HEK293 (cell line): ENCODE data around the gene SPTBN5.
A peak's percentile ranks its signal among the peaks of the same experiment; 100 is the strongest.

Experiments used
- BCL11A ChIP-seq: fragments of 450-650 bp; formaldehyde crosslinking; IDR thresholded peaks from 2 replicates; pipeline ENCODE4 v1.5.1; 2016; ENCODE audit warnings: low read depth, missing biosample characterization, missing genetic modification characterization
- CTCF ChIP-seq: fragments of 450-650 bp; formaldehyde crosslinking; IDR thresholded peaks from 2 replicates; pipeline ENCODE4 v1.5.1; 2016; ENCODE audit warnings: missing biosample characterization, missing genetic modification characterization
- ELK4 ChIP-seq: IDR thresholded peaks from 2 replicates; pipeline ENCODE4 v1.6.1; 2011; ENCODE audit warnings: mild to moderate bottlenecking, low read depth, low read length, borderline replicate concordance
- GLI4 ChIP-seq: fragments of 450-650 bp; formaldehyde crosslinking; IDR thresholded peaks from 2 replicates; pipeline ENCODE4 v1.5.1; 2016; ENCODE audit warnings: missing biosample characterization, missing genetic modification characterization
- HOXD13 ChIP-seq: sonication (generic); formaldehyde crosslinking; IDR thresholded peaks from 2 replicates; pipeline ENCODE4 v1.8.0; 2022; ENCODE audit warnings: missing genetic modification reagents, borderline replicate concordance
- IKZF3 ChIP-seq: fragments of 450-650 bp; IDR thresholded peaks from 2 replicates; pipeline ENCODE4 v1.5.0; 2018; ENCODE audit warnings: missing biosample characterization, mild to moderate bottlenecking, missing genetic modification characterization, moderate library complexity
- PRDM10 ChIP-seq: fragments of 450-650 bp; formaldehyde crosslinking; IDR thresholded peaks from 2 replicates; pipeline ENCODE4 v1.5.1; 2016; ENCODE audit warnings: missing biosample characterization, missing genetic modification characterization
- ZBTB17 ChIP-seq: fragments of 450-650 bp; formaldehyde crosslinking; IDR thresholded peaks from 2 replicates; pipeline ENCODE4 v1.5.1; 2016; ENCODE audit warnings: missing biosample characterization, missing genetic modification characterization
- ZFP3 ChIP-seq: fragments of 450-650 bp; formaldehyde crosslinking; IDR thresholded peaks from 2 replicates; pipeline ENCODE4 v1.5.1; 2016; ENCODE audit warnings: low read depth, missing biosample characterization, missing genetic modification characterization
- ZFP69B ChIP-seq: fragments of 450-650 bp; formaldehyde crosslinking; IDR thresholded peaks from 2 replicates; pipeline ENCODE4 v1.5.1; 2016; ENCODE audit warnings: missing biosample characterization, missing genetic modification characterization
- ZIC2 ChIP-seq: fragments of 450-650 bp; formaldehyde crosslinking; IDR thresholded peaks from 2 replicates; pipeline ENCODE4 v1.5.1; 2016; ENCODE audit warnings: missing biosample characterization, missing genetic modification characterization
- ZNF138 ChIP-seq: fragments of 450-650 bp; formaldehyde crosslinking; IDR thresholded peaks from 2 replicates; pipeline ENCODE4 v1.5.1; 2016; ENCODE audit warnings: missing biosample characterization, missing genetic modification characterization, borderline replicate concordance
- ZNF302 ChIP-seq: fragments of 450-650 bp; formaldehyde crosslinking; IDR thresholded peaks from 2 replicates; pipeline ENCODE4 v1.5.1; 2016; ENCODE audit warnings: missing biosample characterization, missing genetic modification characterization, low read depth
- ZNF341 ChIP-seq: fragments of 450-650 bp; formaldehyde crosslinking; IDR thresholded peaks from 2 replicates; pipeline ENCODE4; 2016; ENCODE audit warnings: low read depth, missing biosample characterization, missing genetic modification characterization
- ZNF404 ChIP-seq: fragments of 450-650 bp; formaldehyde crosslinking; IDR thresholded peaks from 2 replicates; pipeline ENCODE4 v1.5.1; 2017; ENCODE audit warnings: missing biosample characterization, missing genetic modification characterization
- ZNF510 ChIP-seq: fragments of 450-650 bp; formaldehyde crosslinking; IDR thresholded peaks from 2 replicates; pipeline ENCODE4 v1.5.1; 2018; ENCODE audit warnings: mild to moderate bottlenecking, missing genetic modification characterization, missing biosample characterization; ENCODE audit not compliant: insufficient replicate concordance
- ZNF514 ChIP-seq: fragments of 450-650 bp; formaldehyde crosslinking; IDR thresholded peaks from 2 replicates; pipeline ENCODE4 v1.5.1; 2016; ENCODE audit warnings: missing biosample characterization, missing genetic modification characterization
- ZNF571 ChIP-seq: fragments of 450-650 bp; formaldehyde crosslinking; IDR thresholded peaks from 2 replicates; pipeline ENCODE4 v1.5.0; 2017; ENCODE audit warnings: missing biosample characterization, missing genetic modification characterization
- ZNF629 ChIP-seq: fragments of 450-650 bp; formaldehyde crosslinking; IDR thresholded peaks from 2 replicates; pipeline ENCODE4 v1.5.1; 2017; ENCODE audit warnings: missing biosample characterization, missing genetic modification characterization
- ZNF670 ChIP-seq: fragments of 450-650 bp; formaldehyde crosslinking; IDR thresholded peaks from 2 replicates; pipeline ENCODE4 v1.5.1; 2016; ENCODE audit warnings: missing biosample characterization, missing genetic modification characterization, low read depth
- ZNF692 ChIP-seq: fragments of 450-650 bp; formaldehyde crosslinking; IDR thresholded peaks from 2 replicates; pipeline ENCODE4 v1.5.1; 2016; ENCODE audit warnings: missing biosample characterization, missing genetic modification characterization
- ZNF791 ChIP-seq: fragments of 450-650 bp; formaldehyde crosslinking; IDR thresholded peaks from 2 replicates; pipeline ENCODE4 v1.5.1; 2016; ENCODE audit warnings: missing biosample characterization, missing genetic modification characterization
- ZNF830 ChIP-seq: fragments of 450-650 bp; IDR thresholded peaks from 2 replicates; pipeline ENCODE4 v1.5.0; 2018; ENCODE audit warnings: missing biosample characterization, missing genetic modification characterization, low read depth, mild to moderate bottlenecking, moderate library complexity
- ZNF843 ChIP-seq: fragments of 450-650 bp; formaldehyde crosslinking; IDR thresholded peaks from 2 replicates; pipeline ENCODE4 v1.5.1; 2016; ENCODE audit warnings: missing biosample characterization, missing genetic modification characterization
- ZSCAN30 ChIP-seq: fragments of 450-650 bp; IDR thresholded peaks from 2 replicates; pipeline ENCODE4 v1.5.1; 2018; ENCODE audit warnings: missing biosample characterization, mild to moderate bottlenecking, missing genetic modification characterization, moderate library complexity
- ZSCAN4 ChIP-seq: fragments of 450-650 bp; formaldehyde crosslinking; IDR thresholded peaks from 2 replicates; pipeline ENCODE4 v1.5.1; 2017; ENCODE audit warnings: missing biosample characterization, missing genetic modification characterization
- TF ChIP-seq, protein P1 (sequence below): fragments of 450-650 bp; formaldehyde crosslinking; IDR thresholded peaks from 2 replicates; pipeline ENCODE4 v1.5.1; 2017; ENCODE audit warnings: missing biosample characterization, missing genetic modification characterization

Gene SPTBN5

GRCh38 chr15:41827880-41828806 is 65.7 kb downstream of the SPTBN5 start, which contains the start of gene JMJD7 (continued):
- TF ChIP-seq, protein P1, sequence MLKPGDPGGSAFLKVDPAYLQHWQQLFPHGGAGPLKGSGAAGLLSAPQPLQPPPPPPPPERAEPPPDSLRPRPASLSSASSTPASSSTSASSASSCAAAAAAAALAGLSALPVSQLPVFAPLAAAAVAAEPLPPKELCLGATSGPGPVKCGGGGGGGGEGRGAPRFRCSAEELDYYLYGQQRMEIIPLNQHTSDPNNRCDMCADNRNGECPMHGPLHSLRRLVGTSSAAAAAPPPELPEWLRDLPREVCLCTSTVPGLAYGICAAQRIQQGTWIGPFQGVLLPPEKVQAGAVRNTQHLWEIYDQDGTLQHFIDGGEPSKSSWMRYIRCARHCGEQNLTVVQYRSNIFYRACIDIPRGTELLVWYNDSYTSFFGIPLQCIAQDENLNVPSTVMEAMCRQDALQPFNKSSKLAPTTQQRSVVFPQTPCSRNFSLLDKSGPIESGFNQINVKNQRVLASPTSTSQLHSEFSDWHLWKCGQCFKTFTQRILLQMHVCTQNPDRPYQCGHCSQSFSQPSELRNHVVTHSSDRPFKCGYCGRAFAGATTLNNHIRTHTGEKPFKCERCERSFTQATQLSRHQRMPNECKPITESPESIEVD (tag by site-specific recombination): no peak
- 0 out of 2 replicates have a peak, but pooled peaks have one; percentile 20 for TF ChIP-seq ZFP69B
- TF ChIP-seq ZBTB17 (tag by site-specific recombination): peak; percentile 45; the same call in 1 of the 2 replicates
- TF ChIP-seq ZNF830 (tag by site-specific recombination): no peak
- TF ChIP-seq ZNF341 (tag by site-specific recombination): peak; percentile 32; the same call in 1 of the 2 replicates
- TF ChIP-seq ZNF629: peak; percentile 18; the same call in 1 of the 2 replicates
- 0 out of 2 replicates have a peak, but pooled peaks have one; percentile 16 for TF ChIP-seq ZNF843 (tag by site-specific recombination)
- no peak for TF ChIP-seq ZNF791 (tag by site-specific recombination)
- TF ChIP-seq GLI4 (tag by site-specific recombination): no peak
- TF ChIP-seq ELK4: no peak
- TF ChIP-seq ZFP3 (tag by site-specific recombination): no peak
- TF ChIP-seq ZSCAN30 (tag by site-specific recombination): 0 out of 2 replicates have a peak, but pooled peaks have one; percentile 19
- TF ChIP-seq ZNF510: no peak
- TF ChIP-seq ZNF571: no peak
- TF ChIP-seq ZNF692: 0 out of 2 replicates have a peak, but pooled peaks have one; percentile 26
- TF ChIP-seq PRDM10 (tag by site-specific recombination): no peak
- TF ChIP-seq ZNF302: no peak
- no peak for TF ChIP-seq ZSCAN4 (tag by site-specific recombination)
- TF ChIP-seq HOXD13 (CRISPR knock-in tag): no peak
- TF ChIP-seq ZNF138: no peak
- no peak for TF ChIP-seq CTCF (tag by site-specific recombination)
- peak; percentile 40 for TF ChIP-seq ZIC2 (tag by site-specific recombination)
- TF ChIP-seq BCL11A (tag by site-specific recombination): 0 out of 2 replicates have a peak, but pooled peaks have one; percentile 25
- no peak for TF ChIP-seq ZNF514
- peak; percentile 51; the same call in 1 of the 2 replicates for TF ChIP-seq IKZF3
- no peak for TF ChIP-seq ZNF670
- TF ChIP-seq ZNF404 (tag by site-specific recombination): no peak
